Vagina (tissue), 2 donors: Measurements from ENCODE around the gene SLC11A2. TPM values are rescaled to one million over a fixed set of nuclear protein-coding genes. Genes with fewer than 3 reads are reported as not detected.
A peak's percentile ranks its signal among the peaks of the same experiment; 100 is the strongest.

Experiments
- DNase-seq, 2 donors: peaks; one replicate each; pipeline ENCODE4 v3.0.0-alpha.2; 2017; ENCODE audit errors: extremely low spot score in 2 of 2
- H3K27ac ChIP-seq: fragments of 200-600 bp; sonication (generic); one replicate; pipeline ENCODE4 v1.5.1; 2019
- H3K27me3 ChIP-seq: fragments of 200-600 bp; sonication (generic); one replicate; pipeline ENCODE4 v1.5.1; 2019
- H3K36me3 ChIP-seq, 2 donors: fragments of 200-600 bp; sonication (generic); one replicate each; pipeline ENCODE4 v1.5.1; 2017 to 2019
- H3K4me1 ChIP-seq: fragments of 200-600 bp; sonication (generic); one replicate; pipeline ENCODE4 v1.5.1; 2019
- H3K4me3 ChIP-seq, 2 donors: fragments of 200-600 bp; sonication (generic); 1 replicate in 1 of 2; 2 replicates in 1 of 2; pipeline ENCODE4 v1.5.1; 2016 to 2019
- H3K9me3 ChIP-seq: fragments of 200-600 bp; sonication (generic); one replicate; pipeline ENCODE4 v1.5.1; 2019
- CTCF ChIP-seq, 3 experiments: fragments of 450-650 bp in 2 of 3; fragments of 200-600 bp in 1 of 3; sonication (generic) in 1 of 3; IDR thresholded peaks; one replicate each; pipeline ENCODE4 v1.5.1; 2017 to 2019; ENCODE audit warnings: antibody characterized with exemption in 3 of 3, mild to moderate bottlenecking in 2 of 3, moderate library complexity in 2 of 3
- POLR2A ChIP-seq, 2 donors: fragments of 450-650 bp; IDR thresholded peaks; one replicate each; pipeline ENCODE4 v1.6.1; 2017; ENCODE audit warnings: antibody characterized with exemption in 2 of 2, mild to moderate bottlenecking in 2 of 2, moderate library complexity in 2 of 2
- POLR2AphosphoS5 ChIP-seq, 2 donors: sonication (generic); formaldehyde crosslinking; IDR thresholded peaks; one replicate each; pipeline ENCODE4 v1.9.0; 2017; ENCODE audit warnings: antibody characterized with exemption in 2 of 2, mild to moderate bottlenecking in 2 of 2, low read depth in 1 of 2; ENCODE audit not compliant: insufficient read depth in 1 of 2
- intact Hi-C: fragments of 100-400 bp; cut with DNase I; formaldehyde crosslinking; loops from one replicate; pipeline ENCODE4 v1.15.1; 2023
- total RNA-seq: library from RNA; depleted of rRNA; stranded (reverse); fragments of >200 nt; gene quantifications from one replicate; pipeline ENCODE4 v1.2.3, GENCODE V29; 2016

SLC11A2 gene
- total RNA-seq, 1 donor from 2014 or later, result 40.8 TPM

GRCh38 chr12:51028126-51028812 lies 2.1 kb upstream of the SLC11A2 start:
- intact Hi-C loops, result loop anchor here (10.0 kb wide), 1 partner anchor 1957 kb away; no protein-coding TSS in a partner anchor
- Histone ChIP-seq H3K4me1 (peaks cover 28% of the 10 kb centered on the region), H3K4me3 (peak overlapping the region in 1 of 2 donors; percentile 13)

DNA sequence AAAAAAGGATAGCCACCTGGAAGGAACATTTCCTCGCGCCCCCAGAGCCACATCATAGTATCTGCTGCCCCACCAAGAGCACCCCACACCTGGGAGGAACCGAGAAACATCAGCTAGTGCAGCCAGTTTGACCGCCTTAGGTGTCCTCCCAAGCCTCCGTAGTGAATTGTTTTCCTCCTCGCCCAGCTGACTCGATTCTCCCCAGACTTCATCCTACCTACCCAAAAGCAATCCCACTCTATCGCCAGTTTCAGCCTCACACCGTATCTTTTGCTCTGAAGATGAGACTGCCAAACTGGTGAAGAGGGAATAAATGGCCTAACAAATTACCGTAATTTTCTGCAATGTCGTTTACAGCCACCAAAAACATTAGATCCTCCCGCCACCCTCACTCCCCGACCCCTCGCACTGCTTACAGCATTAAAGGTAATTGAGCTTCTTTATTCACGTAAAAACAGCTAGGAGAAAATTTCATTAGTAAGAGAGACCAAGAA lies 1.2 kb upstream of the SLC11A2 start:
- no peak overlapping the region for H3K4me3 ChIP-seq

More at GRCh38 chr12:51028126-51028812, 2.1 kb upstream of the SLC11A2 start:
- Histone ChIP-seq H3K27ac (no peak overlapping the region), H3K9me3 (no peaks in the 10 kb centered on the region), H3K36me3 (no peaks in the 10 kb centered on the region), H3K27me3 (no peaks in the 10 kb centered on the region)
- no peak for DNase-seq
- TF ChIP-seq POLR2AphosphoS5 (IDR thresholded peaks at IDR 0.05; ENCODE audit: insufficient read depth in 1 of 2, low read depth in 1 of 2), result peak in 1 of 2 donors; percentile 16
- TF ChIP-seq POLR2A (IDR thresholded peaks at IDR 0.05), result no peak
- peak in 1 of 3 experiments; percentile 7 for TF ChIP-seq CTCF (IDR thresholded peaks at IDR 0.05)

GRCh38 chr12:51025338-51025835 lies 797 bp downstream of the SLC11A2 start:
- no peak for TF ChIP-seq POLR2AphosphoS5 (IDR thresholded peaks at IDR 0.05; ENCODE audit: insufficient read depth in 1 of 2, low read depth in 1 of 2)
- Histone ChIP-seq H3K4me1 (peaks cover 32% of the 10 kb centered on the region), H3K9me3 (no peaks in the 10 kb centered on the region), H3K27ac (peak overlapping the region; percentile 93), H3K36me3 (no peaks in the 10 kb centered on the region), H3K27me3 (no peaks in the 10 kb centered on the region), H3K4me3 (peak overlapping the region; percentile 65 to 80)
- no peak for DNase-seq
- intact Hi-C loops, result loop anchor here (10.0 kb wide), 1 partner anchor 1959 kb away; no protein-coding TSS in a partner anchor

More for the DNA sequence above, 1.2 kb upstream of the SLC11A2 start:
- no peak for DNase-seq
- no peaks in the 10 kb centered on the region for H3K9me3 ChIP-seq
- no peak overlapping the region for H3K27ac ChIP-seq
- no peaks in the 10 kb centered on the region for H3K36me3 ChIP-seq
- TF ChIP-seq POLR2AphosphoS5 (IDR thresholded peaks at IDR 0.05; ENCODE audit: insufficient read depth in 1 of 2, low read depth in 1 of 2) (no peak), CTCF (IDR thresholded peaks at IDR 0.05) (no peak), POLR2A (IDR thresholded peaks at IDR 0.05) (no peak)
- peaks cover 32% of the 10 kb centered on the region for H3K4me1 ChIP-seq
- intact Hi-C loops, result loop anchor here (10.0 kb wide), 1 partner anchor 1957 kb away; no protein-coding TSS in a partner anchor
- H3K27me3 ChIP-seq, result no peaks in the 10 kb centered on the region

DNA sequence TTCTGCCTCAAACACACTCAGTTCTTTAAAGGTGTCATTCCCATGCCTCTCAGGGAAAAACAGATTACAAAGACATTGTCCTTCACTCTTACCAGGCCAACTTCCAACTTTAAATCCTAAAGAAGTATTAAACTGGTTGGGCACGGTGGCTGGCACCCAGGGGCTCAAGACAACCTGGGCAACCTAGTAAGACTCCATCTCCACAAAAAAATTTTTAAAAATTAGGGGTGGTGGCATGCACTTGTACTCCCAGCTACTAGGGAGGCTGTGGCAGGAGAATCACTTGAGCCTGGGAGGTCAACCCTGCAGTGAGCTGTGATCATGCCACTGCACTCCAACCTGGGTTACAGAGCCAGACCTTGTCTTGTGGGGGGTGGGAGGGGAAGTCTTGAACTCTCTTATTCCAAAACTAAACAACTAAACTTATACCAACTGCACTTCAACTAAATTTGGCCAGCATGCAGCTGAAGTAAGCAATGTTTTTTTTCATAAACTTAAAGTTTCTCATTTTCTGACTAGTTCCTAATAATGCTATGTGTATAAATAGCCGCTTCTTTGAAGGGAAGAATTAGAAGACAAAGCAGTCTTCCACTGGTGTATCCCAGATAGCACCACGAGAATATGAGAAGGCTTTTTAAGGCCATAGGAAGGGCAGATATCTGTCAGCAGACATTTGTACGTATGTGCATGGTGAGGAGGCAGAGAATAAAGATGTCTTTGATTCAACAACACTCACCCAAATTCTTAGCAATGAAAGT lies 2.4 kb downstream of the SLC11A2 start:
- TF ChIP-seq CTCF (IDR thresholded peaks at IDR 0.05) (no peak), POLR2A (IDR thresholded peaks at IDR 0.05) (no peak), POLR2AphosphoS5 (IDR thresholded peaks at IDR 0.05; ENCODE audit: insufficient read depth in 1 of 2, low read depth in 1 of 2) (no peak)
- H3K36me3 ChIP-seq, result no peaks in the 10 kb centered on the region
- DNase-seq, result no peak
- intact Hi-C loops, result loop anchor here (10.0 kb wide), 1 partner anchor 1961 kb away; no protein-coding TSS in a partner anchor
- H3K4me3 ChIP-seq, result peak overlapping the region; percentile 65 to 80
- H3K27ac ChIP-seq, result peak overlapping the region; percentile 93
- peaks cover 32% of the 10 kb centered on the region for H3K4me1 ChIP-seq
- H3K9me3 ChIP-seq, result no peaks in the 10 kb centered on the region
- H3K27me3 ChIP-seq, result no peaks in the 10 kb centered on the region

GRCh38 chr12:51021694-51022093 lies 4.5 kb downstream of the SLC11A2 start:
- no peaks in the 10 kb centered on the region for H3K27me3 ChIP-seq
- intact Hi-C loops, result loop anchor here (10.0 kb wide), 1 partner anchor 1963 kb away; no protein-coding TSS in a partner anchor
- H3K4me1 ChIP-seq, result peaks cover 28% of the 10 kb centered on the region
- no peak for DNase-seq
- H3K9me3 ChIP-seq, result no peaks in the 10 kb centered on the region
- no peak overlapping the region for H3K27ac ChIP-seq
- no peaks in the 10 kb centered on the region for H3K36me3 ChIP-seq
- no peak for TF ChIP-seq POLR2A (IDR thresholded peaks at IDR 0.05)
- TF ChIP-seq POLR2AphosphoS5 (IDR thresholded peaks at IDR 0.05; ENCODE audit: insufficient read depth in 1 of 2, low read depth in 1 of 2), result no peak
- TF ChIP-seq CTCF (IDR thresholded peaks at IDR 0.05), result no peak
- no peak overlapping the region for H3K4me3 ChIP-seq
